Immature natural killer cell (primary cell): ENCODE results near the gene CAPN11. TPM values are rescaled to one million over a fixed set of nuclear protein-coding genes. Genes with fewer than 3 reads are reported as not detected.

Experiments used
- DNase-seq, 3 donors: peaks; one replicate each; pipeline ENCODE4 v3.0.0; 2022; ENCODE audit warnings: mixed read lengths in 1 of 3
- H3K27ac Mint-ChIP-seq, 6 donors: one replicate each; pipeline ENCODE4 v1.8.0; 2020; ENCODE audit warnings: mixed read lengths in 6 of 6, mild to moderate bottlenecking in 5 of 6, inconsistent platforms in 4 of 6, moderate library complexity in 3 of 6
- H3K27me3 Mint-ChIP-seq, 3 donors: one replicate each; pipeline ENCODE4 v1.8.0; 2020 to 2021; ENCODE audit warnings: low read depth in 3 of 3, mild to moderate bottlenecking in 3 of 3, mixed read lengths in 3 of 3, moderate library complexity in 3 of 3, inconsistent platforms in 1 of 3
- H3K36me3 Mint-ChIP-seq, 3 donors: one replicate each; pipeline ENCODE4 v1.8.0; 2020; ENCODE audit warnings: mixed read lengths in 3 of 3, inconsistent platforms in 2 of 3, mild to moderate bottlenecking in 2 of 3
- H3K4me1 Mint-ChIP-seq, 2 donors: one replicate each; pipeline ENCODE4 v1.8.0; 2020; ENCODE audit warnings: inconsistent platforms in 2 of 2, mild to moderate bottlenecking in 2 of 2, mixed read lengths in 2 of 2, moderate library complexity in 1 of 2
- H3K4me3 Mint-ChIP-seq, 5 donors: one replicate each; pipeline ENCODE4 v1.8.0; 2020; ENCODE audit warnings: mild to moderate bottlenecking in 5 of 5, mixed read lengths in 5 of 5, inconsistent platforms in 3 of 5, moderate library complexity in 3 of 5
- H3K9me3 Mint-ChIP-seq, 6 donors: one replicate each; pipeline ENCODE4 v1.8.0; 2020; ENCODE audit warnings: mild to moderate bottlenecking in 6 of 6, mixed read lengths in 6 of 6, inconsistent platforms in 4 of 6, moderate library complexity in 3 of 6
- polyA plus RNA-seq, 3 donors: library from polyadenylated mRNA; unstranded; fragments of 300-500 nt; fragmentation: Illumina TruSeq; gene quantifications; one replicate each; pipeline ENCODE4 v1.2.3, GENCODE V29; 2021

CAPN11 gene
- polyA plus RNA-seq, 3 donors from 2014 or later, result 0.29 TPM; not detected in 2

GRCh38 chr6:44152533-44152932, 6.1 kb upstream of the CAPN11 start:
- Mint-ChIP-seq H3K4me3 (no peak overlapping the region), H3K27me3 (peaks cover 0 to 7% (median 0%) of the 10 kb centered on the region in 3 donors), H3K36me3 (peaks cover 0 to 14% (median 9%) of the 10 kb centered on the region in 3 donors), H3K4me1 (peaks cover 4 to 7% of the 10 kb centered on the region in 2 donors), H3K9me3 (no peaks in the 10 kb centered on the region), H3K27ac (no peak overlapping the region)
- DNase-seq, result no peak

GRCh38 chr6:44154067-44154466, 4.6 kb upstream of the CAPN11 start:
- DNase-seq, result no peak
- no peaks in the 10 kb centered on the region for H3K9me3 Mint-ChIP-seq
- H3K4me3 Mint-ChIP-seq, result no peak overlapping the region
- H3K4me1 Mint-ChIP-seq, result peaks cover 4 to 7% of the 10 kb centered on the region in 2 donors
- peaks cover 0 to 8% (median 4%) of the 10 kb centered on the region in 3 donors for H3K36me3 Mint-ChIP-seq
- H3K27me3 Mint-ChIP-seq, result peaks cover 0 to 7% (median 2%) of the 10 kb centered on the region in 3 donors
- H3K27ac Mint-ChIP-seq, result no peak overlapping the region

DNA sequence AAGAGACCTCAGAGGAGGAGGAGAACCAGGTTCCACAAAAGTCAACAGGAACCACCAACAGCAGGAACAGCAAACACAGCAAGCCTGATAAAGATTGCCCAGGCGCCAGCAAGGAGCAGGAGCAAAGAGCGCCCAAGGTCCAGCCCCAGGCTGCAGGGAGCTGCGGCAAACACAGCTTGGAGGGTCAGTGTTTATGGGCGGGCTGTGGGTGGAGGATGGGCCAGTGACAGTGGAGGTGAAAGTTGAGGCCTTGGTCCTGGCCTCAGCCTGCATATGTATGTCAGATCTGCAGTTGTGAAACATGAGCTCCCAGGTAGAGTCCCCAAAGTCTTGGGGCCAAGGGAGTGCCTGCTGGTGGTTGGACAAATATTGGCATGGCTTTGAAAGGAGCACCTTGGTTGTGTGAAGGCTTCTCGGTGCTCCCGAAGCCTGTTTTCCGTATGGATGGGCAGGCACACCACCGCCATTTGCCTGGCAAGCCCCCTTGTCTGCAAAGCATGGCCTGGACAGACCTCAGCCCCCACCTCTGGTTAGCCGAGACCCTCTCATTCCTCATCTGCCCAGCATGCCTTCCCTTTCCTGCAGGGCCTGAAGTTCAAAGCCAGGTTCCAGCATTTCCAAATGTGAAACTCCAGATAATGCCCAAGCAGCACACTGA, 2.0 kb upstream of the CAPN11 start:
- Mint-ChIP-seq H3K9me3 (no peaks in the 10 kb centered on the region), H3K36me3 (no peaks in the 10 kb centered on the region), H3K27ac (no peak overlapping the region), H3K27me3 (peaks cover 0 to 3% (median 2%) of the 10 kb centered on the region in 3 donors), H3K4me3 (no peak overlapping the region), H3K4me1 (peaks cover 0 to 2% of the 10 kb centered on the region in 2 donors)
- no peak for DNase-seq

GRCh38 chr6:44157152-44157521, 1.5 kb upstream of the CAPN11 start:
- Mint-ChIP-seq H3K9me3 (no peaks in the 10 kb centered on the region), H3K27ac (no peak overlapping the region), H3K36me3 (no peaks in the 10 kb centered on the region), H3K4me1 (no peaks in the 10 kb centered on the region), H3K4me3 (no peak overlapping the region), H3K27me3 (peaks cover 0 to 5% (median 0%) of the 10 kb centered on the region in 3 donors)
- no peak for DNase-seq

- Mint-ChIP-seq H3K27me3 (peaks cover 0 to 8% (median 8%) of the 10 kb centered on the region in 3 donors), H3K36me3 (no peaks in the 10 kb centered on the region), H3K4me1 (no peaks in the 10 kb centered on the region), H3K4me3 (no peak overlapping the region), H3K27ac (no peak overlapping the region), H3K9me3 (no peaks in the 10 kb centered on the region)
- DNase-seq, result no peak
Observed at GRCh38 chr6:44161997-44162338, 3.3 kb downstream of the CAPN11 start.

- DNase-seq, result no peak
- H3K27ac Mint-ChIP-seq, result no peak overlapping the region
- H3K27me3 Mint-ChIP-seq, result peaks cover 0 to 8% (median 8%) of the 10 kb centered on the region in 3 donors
- no peaks in the 10 kb centered on the region for H3K36me3 Mint-ChIP-seq
- H3K4me1 Mint-ChIP-seq, result no peaks in the 10 kb centered on the region
- no peak overlapping the region for H3K4me3 Mint-ChIP-seq
- no peaks in the 10 kb centered on the region for H3K9me3 Mint-ChIP-seq
Observed at GRCh38 chr6:44162876-44163625, 4.4 kb downstream of the CAPN11 start.

GRCh38 chr6:44166116-44166515, 7.5 kb downstream of the CAPN11 start:
- no peaks in the 10 kb centered on the region for H3K36me3 Mint-ChIP-seq
- no peaks in the 10 kb centered on the region for H3K9me3 Mint-ChIP-seq
- H3K27ac Mint-ChIP-seq, result no peak overlapping the region
- H3K4me1 Mint-ChIP-seq, result no peaks in the 10 kb centered on the region
- peaks cover under 1 to 11% (median 8%) of the 10 kb centered on the region in 3 donors for H3K27me3 Mint-ChIP-seq
- DNase-seq, result no peak
- no peak overlapping the region for H3K4me3 Mint-ChIP-seq

GRCh38 chr6:44166591-44167184, 8.1 kb downstream of the CAPN11 start:
- DNase-seq, result no peak
- Mint-ChIP-seq H3K27ac (no peak overlapping the region), H3K27me3 (peaks cover 3 to 14% (median 8%) of the 10 kb centered on the region in 3 donors), H3K36me3 (no peaks in the 10 kb centered on the region), H3K4me1 (no peaks in the 10 kb centered on the region), H3K9me3 (no peaks in the 10 kb centered on the region), H3K4me3 (no peak overlapping the region)

GRCh38 chr6:44167567-44167966, 8.9 kb downstream of the CAPN11 start:
- peaks cover 3 to 12% (median 8%) of the 10 kb centered on the region in 3 donors for H3K27me3 Mint-ChIP-seq

GRCh38 chr6:44169154-44169553, 10.5 kb downstream of the CAPN11 start:
- H3K4me3 Mint-ChIP-seq, result no peak overlapping the region
- peaks cover 3 to 16% (median 6%) of the 10 kb centered on the region in 3 donors for H3K27me3 Mint-ChIP-seq
- H3K4me1 Mint-ChIP-seq, result peaks cover 2 to 6% of the 10 kb centered on the region in 2 donors
- H3K9me3 Mint-ChIP-seq, result no peaks in the 10 kb centered on the region
- H3K27ac Mint-ChIP-seq, result no peak overlapping the region
- DNase-seq, result no peak
- H3K36me3 Mint-ChIP-seq, result no peaks in the 10 kb centered on the region

More at GRCh38 chr6:44167567-44167966, 8.9 kb downstream of the CAPN11 start:
- Mint-ChIP-seq H3K4me1 (peaks cover 0 to 1% of the 10 kb centered on the region in 2 donors), H3K36me3 (no peaks in the 10 kb centered on the region), H3K4me3 (no peak overlapping the region), H3K9me3 (no peaks in the 10 kb centered on the region), H3K27ac (no peak overlapping the region)
- DNase-seq, result no peak

- no peak for DNase-seq
- Mint-ChIP-seq H3K27ac (no peak overlapping the region), H3K9me3 (no peaks in the 10 kb centered on the region), H3K27me3 (peaks cover 3 to 13% (median 6%) of the 10 kb centered on the region in 3 donors), H3K4me3 (no peak overlapping the region), H3K36me3 (no peaks in the 10 kb centered on the region), H3K4me1 (peaks cover 2 to 6% of the 10 kb centered on the region in 2 donors)
Observed at GRCh38 chr6:44169886-44170570, 11.4 kb downstream of the CAPN11 start.

DNA sequence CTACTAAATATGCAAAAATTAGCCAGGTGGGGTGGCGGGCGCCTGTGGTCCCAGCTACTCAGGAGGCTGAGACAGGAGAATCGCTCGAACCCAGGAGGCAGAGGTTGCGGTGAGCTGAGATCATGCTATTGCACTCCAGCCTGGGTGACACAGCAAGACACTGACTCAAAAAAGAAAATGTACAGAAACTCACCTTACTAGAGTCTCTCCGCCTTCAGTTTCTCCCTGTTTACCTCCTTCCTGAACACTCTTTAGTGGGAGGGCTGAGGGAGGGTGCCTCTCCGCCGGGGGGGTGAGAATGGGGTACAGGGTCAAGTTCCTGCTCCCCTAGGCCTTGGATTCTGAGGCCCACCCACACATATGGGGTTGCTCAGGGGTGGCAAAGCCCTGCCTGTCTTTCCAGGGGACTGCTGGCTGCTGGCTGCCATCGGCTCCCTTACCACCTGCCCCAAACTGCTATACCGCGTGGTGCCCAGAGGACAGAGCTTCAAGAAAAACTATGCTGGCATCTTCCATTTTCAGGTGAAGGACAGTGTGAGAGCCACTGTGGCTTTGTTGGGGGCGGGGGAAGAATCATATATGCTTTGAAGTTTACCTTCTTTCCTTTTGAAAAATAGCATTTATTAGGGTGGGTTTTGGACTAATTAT, 13.4 kb downstream of the CAPN11 start:
- no peaks in the 10 kb centered on the region for H3K9me3 Mint-ChIP-seq
- H3K27me3 Mint-ChIP-seq, result peaks cover 0 to 13% (median 4%) of the 10 kb centered on the region in 3 donors
- H3K36me3 Mint-ChIP-seq, result no peaks in the 10 kb centered on the region
- no peak overlapping the region for H3K27ac Mint-ChIP-seq
- DNase-seq, result no peak
- no peak overlapping the region for H3K4me3 Mint-ChIP-seq
- peaks cover 11 to 18% of the 10 kb centered on the region in 2 donors for H3K4me1 Mint-ChIP-seq

- H3K4me3 Mint-ChIP-seq, result peak overlapping the region in 1 of 5 donors; percentile 21
- no peaks in the 10 kb centered on the region for H3K36me3 Mint-ChIP-seq
- H3K27me3 Mint-ChIP-seq, result peaks cover 0 to 13% (median 8%) of the 10 kb centered on the region in 3 donors
- no peaks in the 10 kb centered on the region for H3K9me3 Mint-ChIP-seq
- H3K4me1 Mint-ChIP-seq, result peaks cover 16 to 26% of the 10 kb centered on the region in 2 donors
- peak overlapping the region in 2 of 6 donors; percentile 17 to 64 for H3K27ac Mint-ChIP-seq
- DNase-seq, result peak; percentile 66 to 69 (median 68)
Observed at GRCh38 chr6:44172731-44173500, 14.3 kb downstream of the CAPN11 start.
